HG03060 (cell line): Measurements from ENCODE around the gene RNF207.
"Not testable (repeated sequence)": the region's sequence is repeated elsewhere in the genome, so short reads cannot be mapped to it uniquely, and the experiment has no call there.

ENCODE experiments used
- ATAC-seq: cut with Tn5 transposase; IDR thresholded peaks from one replicate; pipeline ENCODE4 v1.9.1; 2021; ENCODE audit warnings: low read depth, moderate number of reproducible peaks; ENCODE audit not compliant: unreplicated experiment

RNF207 gene

GRCh38 chr1:6199298-6200187, 6.4 kb upstream of the RNF207 start, which contains the start of gene RPL22:
TSS of gene RPL22 (minus strand) at chr1:6199595. CDS start at chr1:6199573, 22 bp downstream.
- ATAC-seq, result peak; percentile 94

GRCh38 chr1:6200188-6200809, 5.6 kb upstream of the RNF207 start:
- ATAC-seq, result no peak

- ATAC-seq, result no peak
Observed at GRCh38 chr1:6202256-6202655, 3.7 kb upstream of the RNF207 start.

GRCh38 chr1:6206520-6206855, 569 bp downstream of the RNF207 start:
- ATAC-seq, result no peak

- ATAC-seq, result no peak
Observed at GRCh38 chr1:6207075-6207885, 1.4 kb downstream of the RNF207 start.

- ATAC-seq, result no peak
Observed at GRCh38 chr1:6207921-6208320, 2.0 kb downstream of the RNF207 start.

- no peak for ATAC-seq
Observed at GRCh38 chr1:6208723-6209660, 3.1 kb downstream of the RNF207 start.

GRCh38 chr1:6209661-6210580, 4.0 kb downstream of the RNF207 start:
- no peak for ATAC-seq

- ATAC-seq, result no peak
Observed at GRCh38 chr1:6210591-6211355, 4.9 kb downstream of the RNF207 start.

GRCh38 chr1:6211731-6212130, 5.8 kb downstream of the RNF207 start:
- no peak for ATAC-seq

- no peak for ATAC-seq
Observed at GRCh38 chr1:6212193-6212959, 6.5 kb downstream of the RNF207 start.

- no peak for ATAC-seq
Observed at GRCh38 chr1:6218375-6219164, 12.7 kb downstream of the RNF207 start.

GRCh38 chr1:6219641-6220040, 13.7 kb downstream of the RNF207 start:
- ATAC-seq, result not testable (repeated sequence)

- no peak for ATAC-seq
Observed at GRCh38 chr1:6220236-6220635, 14.3 kb downstream of the RNF207 start.

- ATAC-seq, result no peak
Observed at GRCh38 chr1:6221210-6221784, 15.4 kb downstream of the RNF207 start.

- no peak for ATAC-seq
Observed at GRCh38 chr1:6222636-6223035, 16.7 kb downstream of the RNF207 start.
